ENCODE measurements around the gene CLCN3. TPM values are rescaled to one million over a fixed set of nuclear protein-coding genes. Genes with fewer than 3 reads are reported as not detected.

CLCN3 gene
- total and polyA plus RNA-seq, 2 experiments from 2014 or later: 10.9 to 22.9 TPM

GRCh38 chr4:169615467-169616106 lies 4.8 kb upstream of the CLCN3 start:
- Mint-ChIP-seq H3K36me3 (ENCODE audit: low read depth) (no peaks in the 10 kb centered on the region), H3K27me3 (ENCODE audit: insufficient read depth, low read depth, poor library complexity) (peaks cover 4% of the 10 kb centered on the region), H3K4me3 (no peak overlapping the region), H3K4me1 (peaks cover 11% of the 10 kb centered on the region; the same call in 2 of the 3 replicates), H3K27ac (no peak overlapping the region), H3K9me3 (no peaks in the 10 kb centered on the region; the same call in 2 of the 3 replicates)
- DNase-seq (ENCODE audit: low spot score) (no peak), ATAC-seq (no peak)
- H4K20me1 ChIP-seq (replicated peaks; ENCODE audit: insufficient read depth): no peaks in the 10 kb centered on the region
- no peak overlapping the region for H3K4me3 ChIP-seq
- H3K36me3 ChIP-seq (ENCODE audit: insufficient read depth): no peaks in the 10 kb centered on the region
- H3K27me3 ChIP-seq (ENCODE audit: insufficient read depth): no peaks in the 10 kb centered on the region
- H3F3A ChIP-seq (replicated peaks; ENCODE audit: low read depth): 0 out of 2 replicates have a peak, but pooled peaks cover 3% of the 10 kb centered on the region
- peak overlapping the region; percentile 4; the same call in 1 of the 2 replicates for H2AFZ ChIP-seq
- H3K27ac ChIP-seq (ENCODE audit: low read depth): no peak overlapping the region
- no peak for TF ChIP-seq POLR2AphosphoS5 (IDR thresholded peaks at IDR 0.05; ENCODE audit: low read depth)
- no peaks in the 10 kb centered on the region for H3K9me2 ChIP-seq (ENCODE audit: insufficient read depth)
- peaks cover 16% of the 10 kb centered on the region for H3K4me1 ChIP-seq (ENCODE audit: insufficient read depth)
- H3K4me2 ChIP-seq: no peak overlapping the region
- peaks cover 15% of the 10 kb centered on the region; the same call in 1 of the 2 replicates for H3K79me2 ChIP-seq (replicated peaks; ENCODE audit: insufficient read depth)

- Histone ChIP-seq H2AFZ (no peak overlapping the region), H3K4me3 (no peak overlapping the region), H4K20me1 (replicated peaks; ENCODE audit: insufficient read depth) (no peaks in the 10 kb centered on the region), H3K4me2 (no peak overlapping the region), H3K27me3 (ENCODE audit: insufficient read depth) (no peaks in the 10 kb centered on the region), H3K27ac (ENCODE audit: low read depth) (no peak overlapping the region), H3K79me2 (replicated peaks; ENCODE audit: insufficient read depth) (peaks cover 15% of the 10 kb centered on the region), H3K36me3 (ENCODE audit: insufficient read depth) (no peaks in the 10 kb centered on the region), H3K9me2 (ENCODE audit: insufficient read depth) (no peaks in the 10 kb centered on the region), H3F3A (replicated peaks; ENCODE audit: low read depth) (0 out of 2 replicates have a peak, but pooled peaks cover 3% of the 10 kb centered on the region), H3K4me1 (ENCODE audit: insufficient read depth) (0 out of 2 replicates have a peak, but pooled peaks cover 14% of the 10 kb centered on the region)
- Mint-ChIP-seq H3K36me3 (ENCODE audit: low read depth) (no peaks in the 10 kb centered on the region), H3K27ac (no peak overlapping the region), H3K27me3 (ENCODE audit: insufficient read depth, low read depth, poor library complexity) (peaks cover 4% of the 10 kb centered on the region), H3K9me3 (no peaks in the 10 kb centered on the region; the same call in 2 of the 3 replicates), H3K4me1 (peaks cover 13% of the 10 kb centered on the region; the same call in 2 of the 3 replicates), H3K4me3 (no peak overlapping the region)
- ATAC-seq (no peak), DNase-seq (ENCODE audit: low spot score) (no peak)
- TF ChIP-seq NANOG (IDR thresholded peaks at IDR 0.05; ENCODE audit: borderline replicate concordance): no peak
- no peak for TF ChIP-seq ETS1 (IDR thresholded peaks at IDR 0.05)
- no peak for TF ChIP-seq ZNF114 (CRISPR knock-in tag; IDR thresholded peaks at IDR 0.05)
- no peak for TF ChIP-seq JUNB (IDR thresholded peaks at IDR 0.05; ENCODE audit: unreplicated experiment)
- no peak for TF ChIP-seq POLR2AphosphoS5 (IDR thresholded peaks at IDR 0.05; ENCODE audit: low read depth)
- no peak for TF ChIP-seq STAT1 (IDR thresholded peaks at IDR 0.05; ENCODE audit: unreplicated experiment)
- TF ChIP-seq CREB1 (CRISPR knock-in tag; IDR thresholded peaks at IDR 0.05; ENCODE audit: low read depth): no peak
- no peak for TF ChIP-seq EZH2phosphoT487 (IDR thresholded peaks at IDR 0.05; ENCODE audit: unreplicated experiment)
- no peak for TF ChIP-seq EZH2 (IDR thresholded peaks at IDR 0.05; ENCODE audit: low read depth, unreplicated experiment)
- no peak for TF ChIP-seq ZNF331 (CRISPR knock-in tag; IDR thresholded peaks at IDR 0.05; ENCODE audit: low read depth)
- no peak for TF ChIP-seq CTCF (conservative IDR thresholded peaks at IDR 0.05; ENCODE audit: low read depth in 2 of 2)
- no peak for TF ChIP-seq REST (IDR thresholded peaks at IDR 0.05; ENCODE audit: unreplicated experiment)
Measured at GRCh38 chr4:169616846-169617245, 3.5 kb upstream of the CLCN3 start.

Measured in GM23338 (cell line).